Progenitor cell of endocrine pancreas (in vitro differentiated cells): ENCODE data around the gene ZNF491. TPM values are rescaled to one million over a fixed set of nuclear protein-coding genes. Genes with fewer than 3 reads are reported as not detected.
"Not testable (repeated sequence)": the region's sequence is repeated elsewhere in the genome, so short reads cannot be mapped to it uniquely, and the experiment has no call there.

Source experiments
- DNase-seq: peaks from one replicate; pipeline ENCODE4 v3.0.0; 2021; ENCODE audit warnings: low spot score; ENCODE audit not compliant: unreplicated experiment
- H3K27ac Mint-ChIP-seq: 2 replicates; pipeline ENCODE4 v1.8.0; 2021; ENCODE audit warnings: mild to moderate bottlenecking, moderate library complexity, mixed read lengths
- H3K27me3 Mint-ChIP-seq: 2 replicates; pipeline ENCODE4 v1.8.0; 2021; ENCODE audit warnings: mixed read lengths
- H3K36me3 Mint-ChIP-seq: 2 replicates; pipeline ENCODE4 v1.8.0; 2022; ENCODE audit warnings: mixed read lengths; ENCODE audit not compliant: insufficient read depth
- H3K4me1 Mint-ChIP-seq: 2 replicates; pipeline ENCODE4 v1.8.0; 2021; ENCODE audit warnings: low read depth, mixed read lengths
- H3K4me3 Mint-ChIP-seq: 2 replicates; pipeline ENCODE4 v1.8.0; 2021; ENCODE audit warnings: low read depth, mild to moderate bottlenecking, moderate library complexity, mixed read lengths
- H3K9me3 Mint-ChIP-seq: 2 replicates; pipeline ENCODE4 v1.8.0; 2021; ENCODE audit warnings: low read depth, mixed read lengths
- total RNA-seq: library from RNA; stranded (reverse); gene quantifications from 2 replicates; pipeline ENCODE4 v1.2.1, GENCODE V29; 2021
- TF ChIP-seq, protein P1 (sequence below): fragments of 200-600 bp; sonication (generic); IDR thresholded peaks from one replicate; pipeline ENCODE4 v1.5.0; 2021; ENCODE audit warnings: antibody characterized with exemption, mild to moderate bottlenecking; ENCODE audit not compliant: unreplicated experiment

ZNF491 gene
- total RNA-seq, 1 donor from 2014 or later: 6.5 TPM

DNA sequence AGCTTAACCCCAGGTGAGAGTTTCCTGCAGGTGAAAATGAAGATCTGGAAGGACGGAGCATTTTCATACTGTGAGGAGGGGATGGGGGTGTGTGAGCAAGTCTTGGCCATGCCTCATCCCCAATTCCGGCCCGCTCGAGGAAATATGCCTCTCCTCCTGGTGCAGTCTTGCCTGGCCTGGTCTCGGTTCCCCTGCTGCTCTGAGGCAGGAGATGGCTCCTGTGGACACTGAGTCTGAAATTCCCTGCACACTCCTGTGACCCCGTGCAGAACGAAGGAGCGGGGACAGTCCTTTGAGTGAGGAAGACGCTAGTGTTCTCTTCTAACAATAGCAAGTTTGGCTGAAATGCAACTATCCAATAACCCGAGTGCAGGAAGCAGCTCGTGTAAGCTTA is 49.9 kb downstream of the ZNF491 start:
- H3K9me3 Mint-ChIP-seq: peaks cover 11% of the 10 kb centered on the region
- H3K27ac Mint-ChIP-seq: peak overlapping the region; percentile 24
- TF ChIP-seq, protein P1, sequence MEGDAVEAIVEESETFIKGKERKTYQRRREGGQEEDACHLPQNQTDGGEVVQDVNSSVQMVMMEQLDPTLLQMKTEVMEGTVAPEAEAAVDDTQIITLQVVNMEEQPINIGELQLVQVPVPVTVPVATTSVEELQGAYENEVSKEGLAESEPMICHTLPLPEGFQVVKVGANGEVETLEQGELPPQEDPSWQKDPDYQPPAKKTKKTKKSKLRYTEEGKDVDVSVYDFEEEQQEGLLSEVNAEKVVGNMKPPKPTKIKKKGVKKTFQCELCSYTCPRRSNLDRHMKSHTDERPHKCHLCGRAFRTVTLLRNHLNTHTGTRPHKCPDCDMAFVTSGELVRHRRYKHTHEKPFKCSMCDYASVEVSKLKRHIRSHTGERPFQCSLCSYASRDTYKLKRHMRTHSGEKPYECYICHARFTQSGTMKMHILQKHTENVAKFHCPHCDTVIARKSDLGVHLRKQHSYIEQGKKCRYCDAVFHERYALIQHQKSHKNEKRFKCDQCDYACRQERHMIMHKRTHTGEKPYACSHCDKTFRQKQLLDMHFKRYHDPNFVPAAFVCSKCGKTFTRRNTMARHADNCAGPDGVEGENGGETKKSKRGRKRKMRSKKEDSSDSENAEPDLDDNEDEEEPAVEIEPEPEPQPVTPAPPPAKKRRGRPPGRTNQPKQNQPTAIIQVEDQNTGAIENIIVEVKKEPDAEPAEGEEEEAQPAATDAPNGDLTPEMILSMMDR: no peak
- no peak overlapping the region for H3K4me3 Mint-ChIP-seq
- H3K27me3 Mint-ChIP-seq: peaks cover 3% of the 10 kb centered on the region
- DNase-seq: no peak
- H3K4me1 Mint-ChIP-seq: no peaks in the 10 kb centered on the region
- peaks cover 3% of the 10 kb centered on the region for H3K36me3 Mint-ChIP-seq

DNA sequence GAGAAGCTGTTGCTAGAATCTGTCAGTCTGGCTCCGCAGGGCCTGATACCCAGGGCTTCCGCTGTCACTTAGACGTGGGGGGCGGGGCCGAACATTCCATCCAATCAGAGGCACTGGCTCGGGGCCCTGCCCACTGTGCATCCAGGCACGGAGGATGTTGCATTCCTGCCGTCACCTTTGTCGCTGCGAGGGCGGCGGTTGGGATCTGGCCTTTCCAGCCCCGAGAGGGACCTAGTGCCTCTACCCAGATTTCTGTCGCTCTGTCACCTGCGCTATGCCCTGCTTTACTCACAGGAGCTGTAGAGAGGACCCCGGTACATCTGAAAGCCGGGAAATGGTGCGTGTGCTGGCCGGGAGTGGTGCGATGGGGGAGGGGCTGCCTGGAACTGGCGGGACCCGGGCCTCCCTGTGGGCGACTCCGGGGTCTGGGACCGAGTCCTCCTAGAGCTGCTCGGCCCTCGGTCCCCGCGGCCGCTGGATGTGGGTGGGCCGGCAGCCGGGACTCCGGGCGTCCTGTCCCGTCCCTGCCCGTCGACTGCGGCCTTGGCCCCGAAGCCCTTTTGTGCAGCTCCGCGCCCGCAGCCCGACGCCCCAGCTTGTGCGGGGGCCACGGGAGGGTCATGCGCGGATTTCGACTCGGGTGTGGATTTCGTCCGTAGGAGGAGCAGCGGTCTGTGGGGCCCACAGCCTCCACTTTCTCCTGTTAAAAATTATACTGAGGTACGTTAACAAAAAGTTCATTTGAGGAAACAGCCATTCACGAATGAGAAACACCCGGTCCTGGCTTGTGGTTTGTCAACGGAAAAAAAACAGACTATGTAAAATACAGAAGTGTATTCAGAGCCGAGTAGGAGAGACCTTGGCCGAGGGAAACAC is 50.5 kb downstream of the ZNF491 start, which contains the start of gene ZNF439:
Gene ZNF439, plus strand, starts transcription at position 133 of the 876 bp plus-strand sequence. Its CDS starts 142 bp downstream, at position 275.
- H3K9me3 Mint-ChIP-seq: peaks cover 9% of the 10 kb centered on the region
- H3K27ac Mint-ChIP-seq: peak within 1 kb of the TSS; percentile 24
- H3K36me3 Mint-ChIP-seq: peaks cover 2% of the 10 kb centered on the region
- no peaks in the 10 kb centered on the region for H3K4me1 Mint-ChIP-seq
- TF ChIP-seq, protein P1: no peak
- H3K4me3 Mint-ChIP-seq: peak within 1 kb of the TSS; percentile 60
- H3K27me3 Mint-ChIP-seq: peaks cover 3% of the 10 kb centered on the region
- peak; percentile 12 for DNase-seq

DNA sequence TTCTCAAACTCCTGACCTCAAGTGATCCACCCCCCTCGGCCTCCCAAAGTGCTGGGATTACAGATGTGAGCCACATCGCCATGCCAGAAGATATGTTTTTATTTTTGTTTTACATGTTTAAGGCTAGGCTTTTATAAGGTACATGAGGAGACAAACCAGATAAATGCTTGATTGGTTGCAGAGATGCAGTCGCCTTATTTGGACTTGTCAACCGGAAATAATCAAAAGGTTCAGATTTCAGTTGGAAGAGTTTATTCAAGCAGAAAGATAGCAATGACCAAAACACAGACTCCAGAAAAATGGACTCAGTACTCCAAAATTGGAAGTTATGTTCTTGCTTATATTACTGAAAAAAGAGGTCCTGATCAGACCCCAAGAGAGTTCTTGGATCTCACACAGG is 52.0 kb downstream of the ZNF491 start:
- DNase-seq, H3K27me3 Mint-ChIP-seq, H3K4me3 Mint-ChIP-seq, H3K4me1 Mint-ChIP-seq, H3K36me3 Mint-ChIP-seq, H3K27ac Mint-ChIP-seq: not testable (repeated sequence)
- H3K9me3 Mint-ChIP-seq: peaks cover 12% of the 10 kb centered on the region

DNA sequence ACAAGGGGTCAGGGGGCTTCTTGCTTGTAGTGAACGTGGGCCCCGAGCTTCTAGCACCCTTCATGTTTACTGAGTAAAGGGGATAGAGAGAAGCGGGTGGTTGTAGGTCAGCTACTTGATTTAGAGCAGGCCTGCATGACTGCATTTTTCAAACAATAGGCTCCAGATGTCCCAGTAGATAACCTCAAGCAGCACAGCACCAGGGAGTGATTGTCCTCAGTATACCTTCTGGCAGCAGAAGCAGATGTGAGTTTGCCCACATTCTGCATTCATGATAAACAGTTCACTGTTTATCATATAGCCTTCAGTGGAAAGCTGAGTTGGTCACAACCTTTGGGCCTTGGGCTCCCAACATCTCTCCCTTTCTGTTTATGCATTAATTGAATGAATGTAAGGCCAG is 55.0 kb downstream of the ZNF491 start:
- H3K27me3 Mint-ChIP-seq: no peaks in the 10 kb centered on the region
- peaks cover 2% of the 10 kb centered on the region for H3K36me3 Mint-ChIP-seq
- H3K9me3 Mint-ChIP-seq: peaks cover 20% of the 10 kb centered on the region
- no peak overlapping the region for H3K4me3 Mint-ChIP-seq
- TF ChIP-seq, protein P1: no peak
- no peak overlapping the region for H3K27ac Mint-ChIP-seq
- DNase-seq: no peak
- no peaks in the 10 kb centered on the region for H3K4me1 Mint-ChIP-seq

DNA sequence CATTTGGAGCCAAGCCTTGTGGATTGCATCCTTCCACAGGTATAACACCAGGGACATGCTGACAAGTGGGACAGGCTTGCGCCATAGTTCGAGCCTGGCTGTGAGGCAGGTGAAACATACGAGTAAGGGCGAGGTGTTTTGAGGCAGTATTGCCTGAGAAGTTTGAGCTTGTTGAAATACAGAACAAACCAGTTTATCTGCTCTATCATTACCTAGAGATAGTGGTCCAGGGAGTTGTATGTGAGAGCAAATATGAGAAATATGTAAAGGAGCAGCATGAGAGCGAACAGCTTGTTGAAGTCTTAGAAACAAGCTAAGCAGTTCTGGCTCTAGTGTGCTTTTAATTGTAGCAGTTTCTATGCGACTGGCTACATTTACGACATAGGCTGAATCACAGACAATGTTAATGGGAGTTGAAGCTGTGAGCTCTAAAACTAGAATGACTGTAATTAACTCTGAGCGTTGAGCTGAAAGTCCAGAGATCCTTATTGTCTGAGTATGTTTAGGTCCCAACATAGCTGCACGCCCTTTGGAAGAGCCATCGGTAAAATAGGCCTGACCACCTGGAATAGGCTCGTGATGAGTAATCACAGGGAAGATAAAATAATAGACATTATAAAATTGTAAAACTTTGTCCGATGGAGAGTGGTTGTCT is 58.4 kb downstream of the ZNF491 start:
- no peak for DNase-seq
- Mint-ChIP-seq H3K9me3 (peaks cover 39% of the 10 kb centered on the region), H3K4me1 (no peaks in the 10 kb centered on the region), H3K4me3 (no peak overlapping the region), H3K36me3 (no peaks in the 10 kb centered on the region), H3K27ac (no peak overlapping the region), H3K27me3 (no peaks in the 10 kb centered on the region)
- TF ChIP-seq, protein P1: no peak

Other genes with a start within 250 kb of the ZNF491 start
- gene ELOF1, start 239.3 kb upstream of the ZNF491 start, total RNA-seq: 48.7 and 56.5 TPM in 2 replicates
- 1.6 and 2.7 TPM in 2 replicates for gene ACP5, start 220.9 kb upstream of the ZNF491 start, total RNA-seq
- gene ZNF627, start 201.0 kb upstream of the ZNF491 start, total RNA-seq: 31.9 and 33.6 TPM in 2 replicates
- gene ZNF823, start 59.6 kb upstream of the ZNF491 start, total RNA-seq: 12.0 and 12.4 TPM in 2 replicates
- 3.8 and 4.4 TPM in 2 replicates for gene ZNF441, start 31.5 kb upstream of the ZNF491 start, total RNA-seq
- gene ZNF440, start 15.8 kb downstream of the ZNF491 start, total RNA-seq: 21.9 and 23.2 TPM in 2 replicates
- 2.0 and 2.5 TPM in 2 replicates for gene ZNF439, start 50.2 kb downstream of the ZNF491 start, total RNA-seq
- gene ZNF69, start 89.3 kb downstream of the ZNF491 start, total RNA-seq: 36.0 and 39.0 TPM in 2 replicates
- gene ZNF700, start 126.6 kb downstream of the ZNF491 start, total RNA-seq: 13.4 and 14.1 TPM in 2 replicates
- 8.7 and 8.9 TPM in 2 replicates for gene ZNF763, start 166.5 kb downstream of the ZNF491 start, total RNA-seq
- gene ZNF433, start 237.2 kb downstream of the ZNF491 start, total RNA-seq: 9.1 and 10.7 TPM in 2 replicates